Natural killer cell (primary cell): ENCODE results near the gene PLCB4. TPM values are rescaled to one million over a fixed set of nuclear protein-coding genes. Genes with fewer than 3 reads are reported as not detected.

Experiments used
- ATAC-seq, 3 donors: fragments of 150-1000 bp in 2 of 3; fragments of 200-7000 bp in 1 of 3; cut with Tn5 transposase; 1 replicate in 1 of 3; 2 replicates in 2 of 3; pipeline ENCODE4 v1.10.0; 2021; ENCODE audit warnings: mild to moderate bottlenecking in 2 of 3, moderate library complexity in 2 of 3
- DNase-seq, 2 donors: peaks; one replicate each; pipeline versions ENCODE4 v3.0.0 to v3.0.0-alpha.2; 2013 to 2021; ENCODE audit warnings: mixed read lengths in 1 of 2
- H3K27ac ChIP-seq: one replicate; pipeline ENCODE4 v1.5.1; 2013; ENCODE audit warnings: mild to moderate bottlenecking, low read length
- H3K27me3 ChIP-seq: one replicate; pipeline ENCODE4 v1.6.1; 2013; ENCODE audit warnings: low read length; ENCODE audit not compliant: control insufficient read depth, insufficient read depth
- H3K36me3 ChIP-seq: one replicate; pipeline ENCODE4 v1.6.1; 2013; ENCODE audit warnings: low read length; ENCODE audit not compliant: control insufficient read depth, insufficient read depth
- H3K4me1 ChIP-seq: one replicate; pipeline ENCODE4 v1.6.1; 2013; ENCODE audit warnings: low read length; ENCODE audit not compliant: control insufficient read depth, insufficient read depth
- H3K4me3 ChIP-seq: one replicate; pipeline ENCODE4 v1.5.1; 2013; ENCODE audit warnings: low read length
- H3K9me3 ChIP-seq: one replicate; pipeline ENCODE4 v1.6.1; 2013; ENCODE audit warnings: low read length; ENCODE audit not compliant: control insufficient read depth, insufficient read depth
- H3K27ac Mint-ChIP-seq, 2 donors: one replicate each; pipeline ENCODE4 v1.8.0; 2022; ENCODE audit warnings: mild to moderate bottlenecking in 2 of 2, mixed read lengths in 2 of 2, moderate library complexity in 1 of 2
- H3K27me3 Mint-ChIP-seq, 2 donors: one replicate each; pipeline ENCODE4 v1.8.0; 2022; ENCODE audit warnings: low read depth in 2 of 2, mixed read lengths in 2 of 2
- H3K36me3 Mint-ChIP-seq: one replicate; pipeline ENCODE4 v1.8.0; 2022; ENCODE audit warnings: mixed read lengths
- H3K4me1 Mint-ChIP-seq, 2 donors: one replicate each; pipeline ENCODE4 v1.8.0; 2022; ENCODE audit warnings: mixed read lengths in 2 of 2
- H3K4me3 Mint-ChIP-seq: one replicate; pipeline ENCODE4 v1.8.0; 2022; ENCODE audit warnings: mild to moderate bottlenecking, moderate library complexity, mixed read lengths
- H3K9me3 Mint-ChIP-seq, 2 donors: one replicate each; pipeline ENCODE4 v1.8.0; 2022; ENCODE audit warnings: mixed read lengths in 2 of 2
- CTCF ChIP-seq: fragments of 200-600 bp; IDR thresholded peaks from one replicate; pipeline ENCODE4 v1.8.0; 2022; ENCODE audit warnings: antibody characterized with exemption
- WGBS: methylation state at CpG from one replicate; pipeline ENCODE4 v1.1.7; 2013; ENCODE audit warnings: missing lambda C conversion rate; ENCODE audit not compliant: insufficient coverage; 5-methylcytosine and 5-hydroxymethylcytosine counted together
- intact Hi-C: fragments of 100-400 bp; cut with micrococcal nuclease; formaldehyde crosslinking; loops from one replicate; pipeline ENCODE4 v1.14.2; 2022
- total RNA-seq, 4 donors: library from RNA; stranded (reverse); fragments of 120-200 nt in 1 of 4; gene quantifications; one replicate each; pipeline versions ENCODE4 v1.2.3 to v1.2.4, GENCODE V29; 2013 to 2022

The PLCB4 gene
- total RNA-seq, 3 donors from 2014 or later (not counting 1 experiment from before 2014, with no cell fraction given), result 0.05 to 0.40 TPM; not detected in 1

- DNase-seq, result no peak
- Mint-ChIP-seq H3K9me3 (no peaks in the 10 kb centered on the region), H3K27me3 (peaks cover 31 to 34% of the 10 kb centered on the region in 2 donors), H3K36me3 (no peaks in the 10 kb centered on the region), H3K27ac (no peak overlapping the region), H3K4me3 (no peak overlapping the region), H3K4me1 (no peaks in the 10 kb centered on the region)
- H3K36me3 ChIP-seq, result no peaks in the 10 kb centered on the region
- peaks cover 24% of the 10 kb centered on the region for H3K4me1 ChIP-seq
- intact Hi-C loops, result no loop called here
- H3K9me3 ChIP-seq, result no peaks in the 10 kb centered on the region
- no peak overlapping the region for H3K27ac ChIP-seq
- peaks cover 23% of the 10 kb centered on the region for H3K27me3 ChIP-seq
- 5% methylated on average over 22 of the region's 23 CpGs for WGBS
- TF ChIP-seq CTCF, result no peak
- no peak for ATAC-seq
- no peak overlapping the region for H3K4me3 ChIP-seq
Observed at GRCh38 chr20:9508240-9508661, 439.4 kb downstream of the PLCB4 start.

GRCh38 chr20:9508696-9509178 lies 439.9 kb downstream of the PLCB4 start:
- no peak overlapping the region for H3K27ac ChIP-seq
- H3K27me3 Mint-ChIP-seq, result peaks cover 33 to 34% of the 10 kb centered on the region in 2 donors
- no peaks in the 10 kb centered on the region for H3K9me3 Mint-ChIP-seq
- WGBS, result 7% methylated on average over 30 of the region's 30 CpGs
- intact Hi-C loops, result no loop called here
- no peak overlapping the region for H3K27ac Mint-ChIP-seq
- ATAC-seq (no peak), DNase-seq (no peak)
- peaks cover 24% of the 10 kb centered on the region for H3K4me1 ChIP-seq
- H3K27me3 ChIP-seq, result peaks cover 23% of the 10 kb centered on the region
- H3K36me3 Mint-ChIP-seq, result no peaks in the 10 kb centered on the region
- TF ChIP-seq CTCF, result no peak
- H3K4me1 Mint-ChIP-seq, result no peaks in the 10 kb centered on the region
- no peaks in the 10 kb centered on the region for H3K9me3 ChIP-seq
- no peaks in the 10 kb centered on the region for H3K36me3 ChIP-seq
- no peak overlapping the region for H3K4me3 ChIP-seq
- H3K4me3 Mint-ChIP-seq, result no peak overlapping the region

- no peak for ATAC-seq
- 20% methylated on average over 4 of the region's 4 CpGs for WGBS
- peaks cover 37 to 38% of the 10 kb centered on the region in 2 donors for H3K27me3 Mint-ChIP-seq
- H3K4me1 ChIP-seq, result peaks cover 24% of the 10 kb centered on the region
- no peak overlapping the region for H3K27ac Mint-ChIP-seq
- H3K27ac ChIP-seq, result no peak overlapping the region
- no peaks in the 10 kb centered on the region for H3K36me3 ChIP-seq
- H3K4me1 Mint-ChIP-seq, result no peaks in the 10 kb centered on the region
- H3K36me3 Mint-ChIP-seq, result no peaks in the 10 kb centered on the region
- no peaks in the 10 kb centered on the region for H3K9me3 Mint-ChIP-seq
- no peak overlapping the region for H3K4me3 Mint-ChIP-seq
- H3K27me3 ChIP-seq, result peaks cover 25% of the 10 kb centered on the region
- intact Hi-C loops, result no loop called here
- H3K9me3 ChIP-seq, result no peaks in the 10 kb centered on the region
- DNase-seq, result no peak
- no peak for TF ChIP-seq CTCF
- no peak overlapping the region for H3K4me3 ChIP-seq
Observed at GRCh38 chr20:9509246-9509645, 440.4 kb downstream of the PLCB4 start.

GRCh38 chr20:9510911-9511310 lies 442.0 kb downstream of the PLCB4 start:
- Mint-ChIP-seq H3K36me3 (no peaks in the 10 kb centered on the region), H3K27me3 (peaks cover 46 to 48% of the 10 kb centered on the region in 2 donors), H3K4me3 (no peak overlapping the region), H3K9me3 (no peaks in the 10 kb centered on the region), H3K27ac (no peak overlapping the region), H3K4me1 (no peaks in the 10 kb centered on the region)
- H3K36me3 ChIP-seq, result no peaks in the 10 kb centered on the region
- WGBS, result 54% methylated on average over 4 of the region's 5 CpGs
- no peaks in the 10 kb centered on the region for H3K9me3 ChIP-seq
- intact Hi-C loops, result no loop called here
- H3K27ac ChIP-seq, result no peak overlapping the region
- no peak for DNase-seq
- H3K4me1 ChIP-seq, result peaks cover 30% of the 10 kb centered on the region
- H3K27me3 ChIP-seq, result peaks cover 34% of the 10 kb centered on the region
- ATAC-seq, result no peak
- no peak overlapping the region for H3K4me3 ChIP-seq
- no peak for TF ChIP-seq CTCF
